Muscle of arm (tissue), 12 donors: ENCODE results near the gene SPDYC. TPM values are rescaled to one million over a fixed set of nuclear protein-coding genes. Genes with fewer than 3 reads are reported as not detected.
"Not testable (repeated sequence)": the region's sequence is repeated elsewhere in the genome, so short reads cannot be mapped to it uniquely, and the experiment has no call there.

ENCODE experiments used
- DNase-seq: peaks from one replicate; pipeline ENCODE4 v3.0.0-alpha.2; 2013
- polyA plus RNA-seq, 12 donors: library from polyadenylated mRNA; unstranded; fragments of 120-200 nt; gene quantifications; one replicate each; pipeline ENCODE4 v1.2.1, GENCODE V29; 2013; ENCODE audit not compliant: insufficient read length in 12 of 12

SPDYC gene
- polyA plus RNA-seq, 12 donors = 0.17 TPM; not detected in 11

DNA sequence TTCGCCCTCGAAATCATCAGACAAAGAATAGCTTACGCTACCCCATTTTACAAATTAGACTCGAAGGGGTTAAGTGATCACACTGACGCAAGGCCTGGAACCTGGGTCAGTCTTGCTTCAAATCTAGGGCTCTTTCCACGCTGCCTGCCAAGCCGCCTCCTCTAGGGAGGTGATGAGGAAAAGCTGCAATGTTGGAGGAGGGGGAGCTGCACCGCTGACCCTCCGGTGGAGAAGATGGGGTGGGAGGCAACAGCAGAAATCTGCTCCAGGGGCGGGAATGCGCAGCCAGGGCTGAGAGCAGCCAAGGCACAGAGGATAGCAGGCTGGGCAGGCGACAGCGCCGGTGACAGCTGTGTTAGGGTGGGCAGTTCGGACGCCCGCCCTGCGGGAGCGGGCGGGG, 36.3 kb upstream of the SPDYC start:
- peak; percentile 89 for DNase-seq

DNA sequence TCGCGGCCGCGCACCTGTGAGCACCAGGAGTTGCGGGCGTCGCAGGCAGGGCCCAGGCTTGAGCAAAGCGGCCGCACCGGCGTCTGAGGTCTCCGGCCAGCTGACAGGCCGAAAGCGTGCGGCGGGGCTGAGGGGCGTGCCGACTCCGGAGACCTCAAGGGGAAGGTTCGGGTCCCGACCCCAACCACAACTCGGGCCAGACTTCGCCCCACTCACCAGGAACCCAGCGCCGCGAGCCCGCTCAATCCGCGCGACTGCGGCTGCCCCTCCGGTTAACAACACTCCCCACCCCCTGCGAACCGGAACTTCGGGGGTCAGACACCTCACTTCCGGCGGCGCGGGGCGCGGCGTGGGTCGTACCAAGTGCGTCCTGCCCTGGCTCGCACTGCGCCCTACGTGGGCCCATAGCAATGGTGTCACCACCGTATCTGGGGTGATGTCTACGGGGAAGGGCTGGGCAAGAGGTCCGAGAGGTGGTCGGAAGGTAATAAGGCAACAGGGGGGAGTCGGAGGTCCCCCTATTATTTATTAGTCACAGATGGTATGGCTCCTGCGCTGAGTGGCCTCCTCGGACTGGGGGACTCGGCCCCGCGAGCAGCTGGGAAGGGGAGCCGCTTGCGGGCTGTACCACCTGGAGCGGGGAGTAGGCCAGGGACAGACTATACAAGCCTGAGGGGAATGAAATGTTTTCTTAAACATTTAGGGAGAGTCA, 35.6 kb upstream of the SPDYC start, which contains the start of gene SYVN1:
SYVN1 (minus strand) TSS at position 280 of the 712 bp plus-strand sequence. CDS start 918 bp downstream, outside the sequence.
- DNase-seq = peak; percentile 95

DNA sequence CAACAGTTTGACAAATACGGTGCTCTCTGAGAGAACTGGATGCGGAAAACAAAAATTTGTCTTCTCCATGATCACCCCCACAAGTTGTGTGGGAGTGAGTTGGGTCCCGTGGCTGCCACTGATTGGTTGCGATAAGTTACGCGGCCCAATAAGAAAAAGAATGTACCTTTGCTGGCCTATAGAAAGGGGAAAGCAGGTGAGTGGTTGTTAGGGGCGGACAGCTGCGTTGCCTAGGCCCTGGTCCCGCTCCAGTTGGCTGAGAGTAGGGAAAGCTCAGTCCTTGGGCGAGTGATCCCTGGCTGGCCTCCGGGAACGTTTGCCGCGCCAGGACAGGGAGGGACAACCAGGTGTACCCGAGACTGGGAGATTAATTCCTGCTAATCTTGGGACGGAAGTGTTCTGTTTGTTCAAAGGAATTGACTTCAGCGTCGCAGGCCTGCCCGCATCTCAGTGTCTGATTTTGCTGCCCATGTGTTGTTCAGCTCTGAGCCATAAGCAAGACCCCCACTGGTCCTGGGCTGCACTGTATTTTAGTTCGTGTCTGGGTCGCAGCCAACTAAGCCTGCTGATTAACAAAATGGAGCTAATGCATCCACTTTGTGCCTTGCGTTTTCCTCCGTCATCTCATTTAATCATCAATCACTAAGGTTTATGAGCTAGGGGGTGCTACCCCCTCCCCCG, 34.9 kb upstream of the SPDYC start:
- DNase-seq = peak; percentile 93

DNA sequence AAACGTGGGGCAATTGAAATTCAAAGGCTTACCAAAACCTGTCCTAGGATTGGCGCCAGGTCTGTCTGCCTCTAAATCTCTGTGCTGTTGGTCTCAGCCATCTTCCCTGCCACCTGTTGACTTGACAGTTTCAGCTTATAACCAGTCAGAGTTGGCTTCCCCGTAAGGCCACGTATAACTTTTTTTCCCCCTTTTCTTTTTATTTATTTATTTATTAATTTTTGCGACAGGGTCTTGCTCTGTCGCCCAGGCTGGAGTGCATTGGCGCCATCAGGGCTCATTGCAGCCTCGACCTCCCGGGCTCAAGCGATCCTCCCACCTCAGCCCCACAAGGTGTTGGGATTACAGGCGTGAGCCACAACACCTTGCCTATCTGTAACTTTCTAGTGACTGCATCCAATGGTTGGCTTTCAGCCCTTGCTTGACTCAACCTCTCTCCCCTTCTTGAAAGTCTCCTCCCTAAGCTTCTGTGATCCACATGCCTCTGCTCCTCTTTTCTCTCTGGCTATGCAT, 34.3 kb upstream of the SPDYC start:
- DNase-seq = no peak

DNA sequence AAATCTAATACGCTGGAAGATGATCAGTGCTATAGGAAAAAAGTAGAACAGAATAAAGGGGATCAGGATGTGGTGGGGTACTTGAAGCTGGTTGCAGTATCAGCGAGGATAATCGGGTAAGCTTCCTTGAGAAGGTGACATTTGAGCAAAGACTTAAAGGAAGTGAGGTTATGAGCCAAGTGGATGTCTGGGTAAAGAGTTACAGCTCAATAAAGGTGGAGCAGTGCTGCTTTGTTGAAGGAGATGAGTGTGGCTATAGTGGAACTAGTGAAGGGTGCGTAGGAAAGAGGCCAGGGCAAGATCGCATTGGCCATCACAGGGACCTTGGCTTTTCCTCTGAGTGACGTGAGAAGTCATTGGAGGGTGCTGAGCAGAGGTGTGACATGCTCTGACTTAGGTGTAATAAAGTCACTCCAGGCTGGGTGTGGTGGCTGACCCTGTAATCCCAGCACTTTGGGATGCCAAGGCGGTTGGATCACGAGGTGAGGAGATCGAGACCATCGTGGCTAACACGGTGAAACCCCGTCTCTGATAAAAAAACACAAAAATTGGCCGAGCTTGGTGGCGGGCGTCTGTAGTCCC, 33.4 kb upstream of the SPDYC start:
- no peak for DNase-seq

DNA sequence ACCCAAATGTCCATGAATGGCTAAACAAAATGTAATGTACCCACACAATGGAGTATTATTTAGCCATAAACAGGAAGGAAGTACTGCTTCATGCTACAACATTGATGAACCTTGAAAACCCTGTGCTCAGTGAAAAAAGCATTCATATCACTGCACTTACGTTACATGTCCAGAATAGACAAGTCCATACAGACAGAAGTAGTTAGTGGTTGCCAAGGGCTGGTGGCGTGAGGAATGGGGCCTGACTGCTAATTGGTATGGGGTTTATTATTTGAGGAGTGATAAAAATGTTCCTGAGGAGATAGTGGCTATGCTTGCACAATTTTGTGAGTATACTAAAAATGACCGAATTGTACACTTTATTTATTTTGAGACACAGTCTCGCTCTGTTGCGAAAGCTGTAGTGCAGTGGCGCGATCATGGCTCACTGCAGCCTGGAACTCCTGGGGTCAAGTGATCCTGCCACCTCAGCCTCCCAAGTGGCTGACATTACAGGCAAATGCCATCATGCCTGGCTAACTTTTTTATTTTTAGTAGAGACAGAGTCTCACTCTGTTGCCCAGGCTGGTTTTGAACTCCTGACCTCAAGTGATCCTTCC, 28.0 kb upstream of the SPDYC start:
- DNase-seq = no peak

DNA sequence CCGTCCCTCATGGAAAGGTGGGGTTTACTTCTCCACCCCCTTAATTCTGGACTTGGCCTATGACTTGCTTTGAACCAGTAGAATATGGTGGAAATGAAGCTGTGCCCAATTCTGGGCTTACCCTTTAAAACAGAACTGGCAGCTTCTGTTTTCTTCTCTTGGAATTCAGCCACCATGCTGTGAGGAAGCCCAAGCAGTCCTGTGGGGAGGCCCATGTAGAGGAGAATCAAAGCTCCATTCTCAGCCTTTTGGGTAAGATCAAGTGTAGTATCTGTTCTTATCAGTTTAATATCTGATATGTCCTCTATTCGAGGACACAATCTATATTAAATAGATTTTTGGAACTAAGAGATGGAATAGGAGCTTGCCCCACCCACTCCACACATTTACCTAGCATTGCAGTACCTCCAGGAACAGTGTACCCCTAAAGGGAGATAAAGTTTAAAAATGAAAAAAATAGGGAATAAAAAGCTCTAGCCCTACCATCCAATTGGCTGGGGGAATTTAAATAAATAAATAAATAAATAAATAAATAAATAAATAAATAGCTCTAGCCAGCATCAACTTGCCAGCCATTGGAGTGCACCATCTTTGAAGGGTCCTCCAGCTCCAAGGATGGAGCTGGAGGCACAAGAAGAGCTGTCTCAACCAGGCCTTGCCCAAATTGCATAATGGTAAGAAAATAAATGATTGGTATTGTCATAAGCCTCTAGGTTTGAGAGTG, 22.5 kb upstream of the SPDYC start:
- DNase-seq = no peak

DNA sequence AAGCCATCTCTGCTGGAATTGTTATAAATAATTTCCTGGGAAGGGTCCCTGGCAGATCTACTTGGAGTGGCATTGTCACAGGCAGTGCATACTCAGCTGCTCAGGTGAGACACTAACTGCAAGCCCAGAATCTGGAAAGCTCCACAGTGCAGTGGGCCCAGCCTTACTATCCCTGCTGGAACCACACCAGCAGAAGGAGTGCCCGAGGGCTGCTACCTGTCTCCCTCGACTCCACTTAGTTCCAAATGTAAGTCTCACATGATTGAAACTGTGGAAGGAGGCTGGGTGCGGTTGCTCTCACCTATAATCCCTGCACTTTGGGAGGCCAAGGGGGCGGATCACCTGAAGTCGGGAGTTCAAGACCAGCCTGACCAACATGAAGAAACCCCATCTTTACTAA, 21.4 kb upstream of the SPDYC start:
- no peak for DNase-seq

DNA sequence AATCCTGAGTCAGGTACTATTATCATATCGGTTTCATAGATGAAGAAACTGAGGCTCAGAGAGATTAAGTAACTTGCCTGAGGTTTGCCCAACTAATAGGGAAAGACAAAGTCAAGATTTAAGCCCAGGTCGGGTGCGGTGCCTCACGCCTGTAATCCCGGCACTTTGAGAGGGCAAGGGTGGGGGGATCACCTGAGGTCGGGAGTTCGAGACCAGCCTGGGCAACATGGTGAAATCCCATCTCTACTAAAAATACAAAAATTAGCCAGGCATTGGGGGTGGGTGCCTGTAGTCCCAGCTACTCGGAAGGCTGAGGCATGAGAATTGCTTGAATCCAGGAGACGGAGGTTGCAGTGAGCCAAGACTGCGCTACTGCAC, 19.9 kb upstream of the SPDYC start:
- DNase-seq = not testable (repeated sequence)

DNA sequence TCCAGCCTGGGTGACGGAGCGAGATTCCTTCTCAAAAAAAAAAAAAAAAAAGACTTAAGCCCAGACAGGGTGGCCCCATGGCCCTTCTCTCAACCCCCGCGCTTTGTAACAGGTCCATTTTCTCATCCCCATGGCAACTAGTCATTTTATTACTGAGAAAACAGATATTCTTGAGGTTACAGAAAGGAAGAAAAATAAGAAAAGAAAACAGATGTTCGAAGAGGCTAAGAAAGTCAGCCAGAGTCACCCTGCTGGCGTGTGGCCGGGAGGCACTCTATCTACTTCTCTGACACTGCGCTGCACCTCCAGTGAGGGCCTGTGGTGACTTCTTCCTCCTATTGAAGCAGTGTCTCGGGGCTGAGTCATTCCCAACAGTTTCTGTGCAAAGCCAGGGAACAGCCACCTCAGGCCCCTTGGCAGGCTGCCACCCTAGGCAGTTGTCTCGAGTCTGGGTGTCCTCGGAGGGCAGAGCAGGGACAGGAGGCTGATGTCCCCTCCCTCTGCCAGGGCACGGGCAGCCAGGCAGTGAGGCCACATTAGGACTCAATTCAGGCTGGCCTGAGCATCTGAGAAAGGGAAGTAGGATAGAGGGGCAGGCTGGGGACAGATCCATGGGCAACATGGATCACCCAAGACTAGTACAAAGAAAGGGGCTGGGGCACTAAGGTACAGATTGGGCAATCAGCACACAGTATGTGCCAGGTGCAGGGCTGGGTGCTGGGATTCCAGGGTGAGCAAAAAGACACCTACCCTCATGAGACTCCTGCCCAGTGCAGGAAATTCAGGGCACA, 19.3 kb upstream of the SPDYC start:
- DNase-seq = peak; percentile 77

DNA sequence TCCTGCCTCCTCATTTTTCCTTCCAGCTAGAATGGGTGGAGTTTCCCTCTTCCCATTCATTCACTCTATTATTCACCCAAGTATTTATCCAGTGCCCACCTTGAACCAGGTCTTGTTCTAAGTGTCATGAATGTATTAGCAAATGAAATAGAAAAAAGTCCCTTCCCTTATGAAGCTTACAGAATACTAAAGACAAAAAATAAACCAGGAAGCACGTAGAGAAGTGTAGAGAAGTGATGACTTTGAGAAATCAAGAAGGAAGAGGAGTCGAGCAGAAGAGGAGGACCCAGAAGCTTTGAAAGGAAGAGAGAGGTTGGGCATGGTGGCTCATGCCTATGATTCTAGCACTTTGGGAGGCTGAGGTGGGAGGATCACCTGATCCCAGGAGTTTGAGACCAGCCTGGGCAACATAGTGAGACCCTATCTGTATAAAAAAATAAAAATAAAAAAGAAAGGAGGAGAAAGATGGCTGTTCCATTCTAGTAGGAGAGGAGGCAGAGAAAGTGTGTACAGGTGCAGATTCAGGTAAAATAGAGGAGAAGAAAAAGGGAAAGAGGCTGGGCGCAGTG, 18.6 kb upstream of the SPDYC start:
- DNase-seq = no peak

DNA sequence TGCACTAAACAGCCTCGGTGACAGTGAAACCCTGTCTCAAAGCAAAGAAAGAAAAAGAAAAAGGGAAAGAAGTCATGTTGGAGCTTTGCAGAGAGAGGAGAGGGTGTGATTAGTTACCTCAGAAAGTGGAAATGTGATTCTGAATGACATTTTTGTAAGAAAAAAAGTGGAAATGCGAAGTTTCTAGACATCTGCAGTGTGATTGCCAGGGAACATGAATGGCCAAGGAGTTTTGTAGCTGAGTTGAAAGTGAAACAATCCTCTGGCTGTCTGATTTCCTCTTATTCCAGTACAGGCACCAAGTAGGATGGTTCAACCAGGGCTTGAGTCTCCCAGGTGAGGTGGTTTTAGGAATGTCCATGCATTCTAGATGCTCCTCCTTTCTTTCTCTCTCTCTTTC, 17.9 kb upstream of the SPDYC start:
- no peak for DNase-seq

DNA sequence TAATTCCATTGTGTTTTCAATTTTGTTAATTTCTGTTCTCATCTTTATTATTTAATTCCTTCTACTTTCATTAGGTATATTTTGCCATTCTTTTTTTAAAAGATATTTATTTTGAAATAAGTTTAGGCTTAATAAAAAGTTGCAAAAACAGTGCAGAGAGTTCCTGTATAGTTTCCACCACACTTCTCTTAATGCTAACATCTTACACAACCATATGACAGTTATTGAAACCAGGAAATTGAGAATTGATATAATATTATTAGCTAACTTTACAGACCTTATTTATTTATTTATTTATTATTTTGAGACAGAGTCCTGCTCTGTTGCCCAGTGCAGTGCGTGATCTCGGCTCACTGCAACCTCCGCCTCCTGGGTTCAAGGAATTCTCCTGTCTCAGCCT, 13.8 kb upstream of the SPDYC start:
- DNase-seq = no peak

DNA sequence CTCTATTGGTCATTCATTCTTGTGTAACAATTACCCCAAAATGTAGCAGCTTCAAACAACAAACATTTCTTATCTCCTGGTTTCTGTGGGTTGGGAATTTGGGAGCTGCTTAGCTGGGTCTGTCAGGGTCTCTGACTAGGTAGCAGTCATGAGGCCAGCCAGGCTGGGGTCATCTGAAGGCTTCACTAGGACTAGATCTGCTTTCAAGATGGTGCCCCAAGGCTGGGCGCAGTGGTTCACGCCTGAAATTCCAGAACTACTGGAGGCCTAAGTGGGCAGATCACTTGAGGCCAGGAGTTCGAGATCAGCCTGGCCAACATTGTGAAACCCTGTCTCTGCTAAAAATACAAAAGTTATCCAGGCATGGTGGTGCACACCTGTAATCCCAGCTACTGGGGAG, 13.1 kb upstream of the SPDYC start:
- no peak for DNase-seq

DNA sequence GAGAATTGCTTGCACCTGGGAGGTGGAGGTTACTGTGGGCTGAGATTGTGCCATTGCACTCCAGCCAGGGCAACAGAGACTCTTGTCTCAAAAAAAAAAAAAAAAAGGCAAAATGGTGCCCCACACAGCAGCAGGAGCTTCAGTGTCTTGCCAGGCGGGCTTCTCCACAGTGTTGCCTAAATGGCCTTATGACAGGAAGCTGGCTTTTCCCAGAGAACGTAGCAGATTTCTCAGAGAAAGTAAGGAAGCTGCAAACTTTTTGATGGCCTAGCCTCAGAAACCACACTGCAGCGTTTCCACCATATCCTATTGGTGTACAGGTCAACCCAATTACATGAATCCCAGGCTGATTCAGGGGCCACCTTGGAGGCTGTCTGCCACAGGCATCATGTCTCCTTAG, 12.7 kb upstream of the SPDYC start:
- no peak for DNase-seq

DNA sequence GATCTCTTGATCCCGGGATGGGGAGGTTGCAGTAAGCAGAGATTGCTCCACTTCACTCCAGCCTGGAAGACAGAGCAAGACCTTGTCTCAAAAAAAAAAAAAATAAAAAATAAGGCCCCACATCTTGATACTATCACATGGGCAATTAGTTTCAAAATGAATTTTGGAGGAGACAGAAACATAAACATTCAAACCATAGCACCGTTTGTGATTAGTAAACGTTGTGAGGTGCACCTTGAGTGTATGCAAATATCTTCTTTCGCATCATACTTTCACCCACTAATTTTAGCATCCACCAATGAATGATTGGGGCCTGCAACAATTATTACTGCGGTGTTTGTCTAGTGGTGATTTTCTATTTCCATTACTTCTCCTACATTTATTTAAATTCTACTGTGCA, 11.0 kb upstream of the SPDYC start:
- no peak for DNase-seq

DNA sequence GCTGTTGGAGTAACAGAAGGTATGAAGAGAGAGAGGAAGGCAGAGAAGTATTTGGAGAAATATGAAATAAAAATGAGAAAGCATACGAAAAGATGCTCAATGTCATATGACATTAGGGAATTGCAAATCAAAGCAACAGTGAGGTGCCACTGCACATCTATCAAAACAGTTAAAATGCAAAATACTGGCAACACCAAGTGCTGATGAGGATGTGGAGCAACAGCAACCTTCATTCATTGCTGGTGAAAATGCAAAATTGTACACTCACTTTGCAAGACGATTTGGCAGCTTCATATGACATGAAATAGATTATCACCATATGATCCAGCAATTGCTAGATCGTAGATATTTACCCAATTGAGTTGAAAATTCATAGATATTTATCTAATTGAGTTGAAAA, 9.4 kb upstream of the SPDYC start:
- no peak for DNase-seq

DNA sequence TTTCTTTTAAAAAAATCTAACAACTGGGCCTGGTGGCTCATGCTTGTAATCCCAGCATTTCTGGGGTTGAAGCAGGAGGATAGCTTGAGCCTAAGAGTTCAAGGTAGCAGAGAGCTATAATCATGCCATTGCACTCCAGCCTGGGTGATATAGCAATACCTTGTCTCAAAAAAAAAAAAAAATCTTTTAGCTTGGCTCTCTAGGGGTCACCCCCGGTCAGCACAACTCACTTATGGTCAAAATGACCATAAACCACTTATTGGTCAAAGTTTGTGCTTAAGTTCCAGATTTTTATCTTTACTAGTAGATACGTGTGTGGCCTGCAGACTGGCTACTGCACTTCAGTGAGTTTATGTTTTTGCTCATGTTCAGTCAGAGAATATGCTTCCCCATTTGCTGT, 6.3 kb upstream of the SPDYC start:
- no peak for DNase-seq

DNA sequence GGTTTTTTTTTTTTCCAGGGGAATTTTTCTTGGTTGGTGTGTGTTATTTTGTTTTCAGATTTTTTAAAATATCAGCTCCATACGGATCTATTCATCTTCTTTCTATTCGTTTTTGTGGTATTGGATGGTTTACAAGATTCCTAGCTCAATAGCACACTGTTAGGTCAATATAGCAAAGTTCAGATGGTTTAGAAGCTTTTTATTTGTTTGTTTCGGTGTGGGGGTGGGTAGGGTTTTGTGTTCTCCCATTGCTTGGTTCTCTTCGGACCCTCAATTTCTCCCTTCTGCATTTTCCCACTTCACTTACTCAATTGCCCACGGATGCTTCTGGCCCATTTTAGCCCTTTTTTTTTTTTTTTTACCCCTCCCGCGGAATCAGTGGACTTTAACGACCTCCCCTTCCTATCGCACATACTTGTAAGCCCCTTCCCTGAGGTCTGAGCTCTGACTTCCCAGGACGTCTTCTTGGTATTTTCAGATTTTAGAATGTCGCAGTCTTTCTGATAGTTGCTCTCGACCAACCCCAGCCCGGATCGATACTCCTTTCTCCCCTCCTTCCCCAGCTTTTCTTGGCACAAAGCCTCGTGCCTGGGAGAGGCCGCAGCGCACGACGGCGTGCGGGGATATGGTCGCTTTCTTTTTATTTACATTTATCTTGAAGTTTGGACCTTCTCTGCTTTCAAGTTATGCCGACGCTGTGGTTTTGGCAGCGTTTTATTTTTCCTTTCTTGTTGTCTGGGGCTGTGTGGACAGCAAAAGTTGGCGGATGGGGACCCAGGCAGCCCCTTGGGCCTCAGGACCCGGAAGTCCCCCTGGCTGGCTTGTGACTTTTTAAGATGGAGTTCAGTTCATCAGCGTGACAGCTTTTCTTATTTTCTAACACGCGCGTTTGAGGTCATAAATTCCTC, 4.4 kb upstream of the SPDYC start:
- DNase-seq = peak; percentile 43

DNA sequence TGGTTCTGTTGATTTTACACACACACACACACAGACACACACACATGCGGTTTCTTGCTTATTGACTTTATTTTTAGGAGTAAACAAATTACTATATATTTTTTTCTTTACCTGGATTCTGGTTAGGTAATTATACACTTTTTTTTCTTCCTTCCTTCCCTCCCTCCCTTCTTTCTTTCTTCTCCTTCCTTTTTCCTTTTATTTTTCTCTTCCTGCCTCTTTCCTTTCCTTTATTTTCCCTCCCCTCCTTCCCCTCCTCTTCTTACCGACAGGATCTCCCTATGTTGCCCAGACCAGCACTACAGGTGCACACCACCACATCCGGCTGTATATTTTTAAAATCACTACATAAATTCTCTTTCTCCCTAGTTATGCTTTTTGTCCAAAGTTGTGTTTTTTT, 3.1 kb upstream of the SPDYC start:
- DNase-seq = no peak
